Right hindlimb (tissue), 1 donor: Measurements from ENCODE around the gene TADA1.

Source experiments
- DNase-seq: peaks from one replicate; pipeline ENCODE4 v3.0.0-alpha.2; 2018

The TADA1 gene, protein sequence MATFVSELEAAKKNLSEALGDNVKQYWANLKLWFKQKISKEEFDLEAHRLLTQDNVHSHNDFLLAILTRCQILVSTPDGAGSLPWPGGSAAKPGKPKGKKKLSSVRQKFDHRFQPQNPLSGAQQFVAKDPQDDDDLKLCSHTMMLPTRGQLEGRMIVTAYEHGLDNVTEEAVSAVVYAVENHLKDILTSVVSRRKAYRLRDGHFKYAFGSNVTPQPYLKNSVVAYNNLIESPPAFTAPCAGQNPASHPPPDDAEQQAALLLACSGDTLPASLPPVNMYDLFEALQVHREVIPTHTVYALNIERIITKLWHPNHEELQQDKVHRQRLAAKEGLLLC

DNA sequence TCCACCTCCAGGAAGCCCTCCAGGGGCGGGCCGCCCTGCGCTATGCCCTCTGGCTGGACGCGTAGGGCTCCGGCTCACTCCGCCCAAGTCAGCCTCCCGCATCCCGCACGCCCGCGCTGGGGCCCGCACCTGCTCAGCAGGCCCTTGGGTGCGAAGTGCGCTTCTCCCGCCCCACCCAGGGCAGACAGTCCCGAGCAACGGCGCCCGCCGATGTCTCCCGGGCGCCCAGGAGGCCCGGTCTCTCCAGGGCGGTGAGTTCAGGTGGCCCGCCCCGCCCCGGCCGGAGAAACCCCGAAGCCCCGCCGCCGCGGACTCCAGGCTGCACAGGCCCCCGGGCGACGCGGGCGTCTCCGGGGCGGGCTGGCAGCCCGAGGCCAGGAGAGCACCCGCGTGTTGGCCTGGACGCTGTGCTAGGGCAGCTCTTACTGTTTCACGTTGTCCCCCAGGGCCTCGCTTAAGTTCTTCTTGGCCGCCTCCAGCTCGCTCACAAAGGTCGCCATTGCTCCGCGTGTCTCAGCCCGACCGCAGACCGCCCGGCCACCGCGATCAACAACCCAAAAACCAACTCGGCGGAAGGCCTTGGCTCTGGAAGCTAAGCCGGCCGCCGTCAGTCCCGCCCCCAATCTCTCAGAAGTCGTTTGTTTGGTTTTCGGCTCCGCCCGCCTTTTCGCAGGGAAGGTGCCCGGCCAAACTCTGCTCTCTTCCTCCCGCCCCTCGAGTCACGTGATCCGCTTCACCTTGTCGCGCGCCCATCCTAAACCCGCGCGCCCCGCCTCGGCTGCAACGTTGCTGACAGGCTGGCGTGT lies at the start of gene TADA1:
TADA1 (minus strand) TSS at position 531 of the 806 bp plus-strand sequence; CDS start at position 500, 31 bp downstream.
- peak; percentile 99 for DNase-seq

DNA sequence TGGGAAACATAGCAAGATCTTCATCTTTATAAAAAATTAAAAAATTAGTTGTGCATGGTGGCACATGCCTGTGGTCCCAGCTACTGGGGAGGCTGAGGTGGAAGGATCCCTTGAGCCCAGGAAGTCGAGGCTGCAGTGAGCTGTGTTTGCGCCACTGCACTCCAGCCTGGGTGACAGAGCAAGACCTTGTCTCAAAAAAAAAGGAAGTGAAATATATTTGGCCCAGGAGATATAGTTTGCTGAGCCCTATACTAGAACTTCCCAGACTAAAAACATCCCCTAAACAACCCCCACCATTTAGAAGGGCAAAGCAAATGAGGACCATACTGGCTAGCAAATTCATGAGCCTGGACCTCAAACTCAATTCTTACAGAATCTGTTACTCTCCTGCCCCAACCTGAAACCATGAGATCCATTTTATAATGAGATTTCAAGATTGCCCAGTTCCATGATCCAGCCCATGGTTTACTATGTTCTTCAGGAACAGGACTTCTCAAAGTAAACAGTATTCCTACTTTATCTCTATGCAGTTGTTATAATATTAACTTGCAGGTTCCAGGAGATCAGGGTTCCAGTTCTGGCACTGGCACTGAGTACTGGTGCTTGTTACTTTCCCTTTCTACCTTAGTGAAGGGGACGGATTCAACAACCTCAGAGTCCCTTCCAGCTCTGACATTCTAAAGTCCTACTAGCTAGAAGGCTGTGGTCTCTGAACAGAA lies 48.9 kb upstream of the TADA1 start:
- DNase-seq, result no peak

DNA sequence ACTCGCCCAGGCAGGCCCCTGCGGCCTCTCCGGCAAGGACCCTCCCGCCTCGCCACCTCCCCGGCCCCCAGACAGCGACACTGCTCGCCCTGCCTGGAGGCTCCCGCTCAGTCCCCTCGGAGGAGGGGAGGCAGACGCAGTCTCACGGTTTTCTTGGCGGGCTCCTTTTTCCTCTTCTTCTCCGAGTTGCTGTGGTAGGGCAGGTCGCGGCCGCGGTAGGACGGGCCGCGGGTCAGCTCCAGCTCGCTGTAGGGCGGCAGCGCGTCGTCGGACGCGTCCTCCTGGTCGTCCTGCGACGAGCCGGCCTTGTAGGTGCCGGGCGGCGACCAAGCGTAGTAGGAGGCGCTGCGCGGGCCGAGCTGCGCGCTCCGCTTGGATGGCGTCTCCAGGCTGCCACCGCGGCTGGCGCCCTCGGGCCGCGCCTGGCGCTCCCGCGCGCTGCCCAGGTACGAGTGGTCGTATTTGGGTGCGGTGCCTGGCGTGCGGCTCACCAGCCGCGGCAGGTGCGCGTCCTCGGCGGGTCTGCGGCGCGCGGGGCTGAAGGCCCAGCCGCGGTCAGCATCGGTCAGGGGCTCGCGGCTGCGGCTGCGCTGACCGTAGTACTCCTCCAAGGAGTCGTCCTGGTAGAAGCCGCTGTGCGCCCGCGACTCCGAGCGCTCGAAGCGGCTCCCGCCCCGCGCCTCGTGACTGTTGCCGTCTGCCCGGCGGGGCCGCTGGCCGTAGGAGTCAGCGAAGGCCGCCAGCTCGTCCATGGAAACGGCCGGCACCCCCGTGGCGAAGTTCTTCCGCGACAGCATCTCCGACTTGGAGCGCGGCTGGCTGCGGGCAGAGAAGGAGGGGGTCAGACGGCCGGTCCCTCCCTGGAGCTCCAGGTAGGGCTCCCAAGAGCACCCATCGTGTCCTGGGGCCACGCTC lies 44.8 kb upstream of the TADA1 start:
- DNase-seq, result peak; percentile 29

DNA sequence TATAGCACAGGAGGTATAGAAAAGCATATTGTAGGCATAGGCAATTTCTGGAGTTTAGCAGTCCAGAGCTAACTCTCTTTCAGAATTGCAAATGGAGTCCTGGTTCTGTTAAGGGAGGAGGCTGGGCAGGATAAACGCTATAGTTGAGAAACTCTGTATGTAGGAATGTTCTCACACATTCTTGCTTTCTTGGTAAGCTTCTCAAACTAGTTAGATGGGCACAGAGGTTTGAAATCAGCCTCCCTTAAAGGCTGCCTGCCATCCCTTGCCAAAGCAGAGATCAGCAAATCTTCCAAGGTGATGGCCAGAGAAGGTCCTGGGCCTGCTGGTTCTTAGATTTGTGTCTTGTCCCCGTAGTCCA lies 42.9 kb upstream of the TADA1 start:
- DNase-seq, result no peak

DNA sequence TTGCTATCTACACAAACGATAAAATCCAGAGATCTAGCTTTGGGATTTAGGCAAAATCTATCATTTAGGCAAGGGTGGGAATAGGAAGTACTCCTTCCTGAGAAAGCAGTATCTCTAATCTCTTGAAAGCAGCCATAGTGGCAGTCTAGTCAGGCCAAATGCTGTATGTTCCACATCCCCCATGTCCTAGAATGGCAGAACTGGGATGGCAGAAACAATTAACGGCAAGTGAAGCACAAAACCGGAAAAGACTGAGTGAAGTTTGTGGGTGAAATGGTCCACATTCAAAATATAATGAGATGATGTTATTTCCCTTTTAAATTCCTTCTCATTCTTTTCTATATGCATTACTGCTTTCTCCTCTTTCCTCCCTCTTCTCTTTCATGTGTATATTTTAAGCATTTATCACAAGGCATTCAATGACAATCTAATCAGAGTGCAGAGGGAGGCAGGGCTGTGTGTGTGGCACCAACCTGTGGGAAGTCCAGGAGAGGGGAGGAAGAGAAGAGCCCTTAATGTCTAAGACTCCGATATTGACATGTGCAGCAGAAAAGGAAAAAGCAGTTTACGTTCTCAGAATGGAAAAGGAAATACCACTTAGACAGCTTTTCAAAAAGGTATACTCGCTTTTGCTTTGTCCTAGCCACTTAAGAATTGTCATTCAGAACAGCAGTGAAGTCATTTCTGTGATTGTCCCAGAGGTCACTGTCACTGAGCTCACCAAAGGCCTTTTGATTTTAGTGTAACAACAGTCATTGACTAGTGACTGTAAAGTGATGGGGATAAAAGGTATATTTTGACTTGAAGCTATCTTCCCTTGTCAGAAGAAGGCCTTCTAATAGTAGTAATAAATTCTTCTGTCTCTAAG lies 42.3 kb upstream of the TADA1 start:
- DNase-seq, result no peak

DNA sequence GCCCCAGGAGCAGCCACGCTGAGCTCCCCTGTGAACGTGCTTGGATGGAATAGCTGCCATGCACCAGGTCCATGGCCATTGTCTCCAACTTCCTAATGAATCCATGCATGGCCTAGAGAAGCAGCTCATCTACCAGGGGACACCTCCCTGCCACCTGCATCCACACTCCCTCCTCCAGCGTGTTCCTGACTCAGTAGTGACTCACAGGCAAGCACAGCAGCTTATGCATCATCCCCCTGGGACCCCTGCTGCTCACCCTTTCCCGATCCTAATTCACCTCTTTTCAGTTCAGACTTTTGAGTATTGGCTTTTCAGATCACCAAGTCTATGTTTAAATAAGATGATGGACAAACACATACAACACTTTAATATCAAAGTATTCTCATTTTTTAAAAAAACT lies 39.9 kb upstream of the TADA1 start:
- no peak for DNase-seq

DNA sequence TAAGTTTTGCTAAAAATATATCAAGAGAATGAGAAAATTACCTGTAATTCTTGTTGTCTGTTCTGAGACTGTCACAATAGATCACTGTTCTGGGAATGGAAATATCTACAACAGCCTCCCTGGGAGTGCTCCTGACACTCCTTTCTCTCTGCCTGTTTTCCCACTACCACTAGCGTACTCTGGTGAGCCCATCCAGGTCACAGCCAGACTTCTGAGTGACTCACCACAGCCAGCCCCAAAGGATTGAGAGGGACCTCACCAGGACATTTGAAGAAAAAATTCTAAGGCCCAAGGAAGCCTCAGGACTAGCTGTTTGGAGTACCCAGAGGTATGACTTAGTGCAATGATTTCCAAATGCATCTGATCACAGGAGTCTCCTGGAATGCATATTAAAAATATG lies 39.0 kb upstream of the TADA1 start:
- DNase-seq, result no peak

DNA sequence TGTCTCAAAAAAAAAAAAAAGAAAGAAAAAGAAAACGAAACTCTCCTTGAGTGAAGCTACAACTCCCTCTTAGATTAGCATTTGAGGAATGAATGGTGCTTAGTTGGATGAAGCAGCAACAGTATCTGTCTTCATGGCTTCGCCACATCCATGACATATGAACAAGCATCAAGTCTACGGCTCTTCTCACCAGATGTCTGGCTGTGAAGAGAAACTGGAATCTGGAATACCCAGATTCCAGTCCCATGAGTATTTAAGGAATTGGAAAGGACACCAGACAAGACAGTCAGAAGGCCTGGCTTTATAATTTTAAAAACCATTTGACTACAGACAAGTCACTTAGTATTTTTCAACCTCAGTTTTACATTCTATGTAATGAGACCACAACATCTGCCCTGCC lies 38.0 kb upstream of the TADA1 start:
- no peak for DNase-seq

DNA sequence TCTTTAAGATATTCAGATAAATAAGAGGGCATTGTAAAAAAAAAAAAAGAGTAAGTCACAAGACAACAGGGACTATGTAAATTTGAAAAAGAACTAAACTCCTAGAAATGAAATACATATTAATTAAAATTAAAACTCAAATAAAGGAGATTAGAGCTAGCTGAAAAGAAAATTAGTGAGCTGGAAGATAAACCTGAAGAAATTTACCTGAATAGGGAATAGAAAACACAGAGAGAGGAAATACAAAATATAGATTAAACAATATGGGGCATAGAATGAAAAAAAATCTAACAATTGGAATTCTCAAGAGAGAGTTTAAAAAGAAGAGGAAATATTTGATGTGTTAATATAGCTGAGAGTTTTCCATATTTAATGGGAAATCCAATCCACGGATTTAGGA lies 35.6 kb upstream of the TADA1 start:
- no peak for DNase-seq

DNA sequence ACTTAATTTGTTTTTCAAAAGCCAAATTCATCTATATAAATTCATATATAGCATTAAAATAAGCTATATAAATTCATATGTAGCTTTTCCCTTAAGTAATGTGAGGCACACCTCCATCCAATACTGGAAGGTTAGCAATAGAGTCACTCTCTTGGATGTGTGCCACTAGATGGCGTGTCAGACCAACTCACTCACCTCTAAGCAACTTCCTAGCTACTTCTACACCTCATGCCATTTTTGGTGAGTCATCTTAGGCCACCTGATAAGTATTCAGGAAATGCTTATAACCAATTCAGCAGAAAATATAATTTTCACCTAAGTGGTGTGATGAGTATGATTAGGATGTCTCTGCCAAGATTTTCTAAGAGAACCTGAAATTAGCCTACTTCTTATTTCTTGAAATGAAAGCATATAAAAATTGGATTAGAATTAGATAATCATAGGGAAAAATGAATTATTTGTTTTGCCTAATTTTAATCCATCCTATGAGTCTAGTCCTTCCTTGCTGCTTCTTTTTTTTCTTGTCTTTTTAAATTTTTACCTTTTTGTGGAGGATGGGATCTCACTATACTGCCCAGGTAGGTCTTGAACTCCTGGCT lies 34.4 kb upstream of the TADA1 start:
- DNase-seq, result peak; percentile 51

DNA sequence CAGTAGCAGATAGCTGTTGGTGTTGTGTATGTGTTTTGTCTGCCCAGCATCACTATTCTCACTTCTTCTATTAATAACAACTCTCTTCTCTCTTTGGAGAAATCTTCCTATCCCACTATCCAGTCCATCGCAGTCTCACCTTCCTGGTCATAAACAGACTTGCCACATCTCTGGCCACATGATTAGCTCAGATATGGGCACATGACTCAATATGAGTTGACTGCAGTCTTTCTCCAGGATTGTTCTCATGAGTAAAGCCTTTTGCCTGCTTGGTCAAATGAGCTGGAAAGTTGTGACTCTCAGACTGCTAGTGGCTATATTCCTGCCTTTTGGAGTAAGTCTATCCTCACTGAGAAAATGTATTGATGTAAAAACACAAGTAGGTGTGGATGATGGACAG lies 32.9 kb upstream of the TADA1 start:
- no peak for DNase-seq

DNA sequence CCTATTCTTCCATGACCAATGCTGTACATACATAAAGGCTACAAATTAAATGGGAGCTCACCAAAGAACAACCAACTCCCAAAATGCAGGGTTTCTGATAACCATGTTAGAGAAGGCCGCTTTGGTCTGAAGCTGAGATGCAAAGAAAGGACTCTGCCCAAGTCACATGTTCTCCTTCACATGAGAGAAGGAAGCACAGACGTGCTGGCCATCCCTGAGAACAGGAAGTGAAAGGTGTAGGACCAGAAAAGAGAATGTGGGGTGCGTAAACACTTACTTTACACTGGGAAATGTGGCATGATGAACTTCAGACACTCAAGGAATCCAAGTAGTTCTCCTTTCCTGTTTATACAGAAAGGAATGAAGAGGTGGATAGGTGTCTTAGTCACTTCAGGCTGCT lies 31.7 kb upstream of the TADA1 start:
- no peak for DNase-seq

DNA sequence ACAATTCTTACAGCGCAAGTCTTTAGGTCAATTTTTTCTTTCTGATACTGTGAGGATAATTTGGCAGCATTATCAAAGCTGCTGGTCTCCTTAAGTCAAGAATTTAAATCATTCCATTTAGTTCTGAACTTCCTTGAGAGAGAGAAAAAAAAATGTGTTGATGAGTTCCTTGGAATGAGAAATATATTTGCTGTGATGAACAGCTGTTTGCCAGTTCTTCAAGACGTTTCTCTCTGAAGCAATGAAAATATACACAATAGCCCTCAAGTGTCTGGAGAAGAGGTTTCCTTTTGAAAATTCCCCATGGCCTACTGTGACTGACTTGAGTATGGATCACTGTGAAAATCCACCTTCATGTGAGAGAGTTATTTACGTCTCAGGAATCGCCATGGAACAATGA lies 31.0 kb upstream of the TADA1 start:
- no peak for DNase-seq

DNA sequence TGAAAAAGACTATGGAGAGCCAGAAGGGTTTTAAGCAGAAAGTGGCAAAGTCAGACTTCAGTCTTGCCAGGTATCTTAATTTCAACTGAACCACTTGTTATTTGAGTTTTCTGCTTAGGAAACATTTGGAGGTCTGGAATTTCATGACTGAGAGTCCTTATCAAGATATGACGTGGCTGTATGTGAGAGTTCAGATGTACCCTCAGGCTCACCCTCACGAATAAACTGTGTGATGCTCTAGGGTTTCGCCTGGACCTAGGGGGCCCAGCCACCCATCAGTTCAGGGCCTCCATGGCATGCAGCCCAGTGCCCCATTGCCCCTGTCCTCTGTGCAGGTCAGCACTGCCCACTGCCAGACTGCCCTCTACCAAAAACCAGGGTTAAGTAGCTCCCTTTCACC lies 30.6 kb upstream of the TADA1 start:
- DNase-seq, result no peak

DNA sequence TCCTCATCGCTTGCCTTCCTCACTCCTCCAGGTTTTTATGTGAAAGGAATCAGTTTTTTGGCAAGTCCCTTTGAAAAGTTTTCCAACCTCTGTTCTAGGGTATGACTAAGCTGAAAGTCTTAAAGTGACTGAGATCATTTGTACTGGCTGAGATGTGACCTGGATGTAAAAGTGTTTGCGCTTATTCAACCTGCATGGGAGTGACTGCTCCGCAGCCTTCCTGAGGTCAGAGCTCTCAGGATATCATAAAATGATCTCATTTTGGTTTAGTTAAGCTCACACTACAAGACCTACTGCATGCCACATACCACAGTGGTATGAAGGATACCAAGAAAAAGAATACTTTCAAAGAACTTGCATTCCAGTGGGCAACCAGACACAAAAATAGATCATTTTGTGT lies 29.8 kb upstream of the TADA1 start:
- DNase-seq, result no peak

DNA sequence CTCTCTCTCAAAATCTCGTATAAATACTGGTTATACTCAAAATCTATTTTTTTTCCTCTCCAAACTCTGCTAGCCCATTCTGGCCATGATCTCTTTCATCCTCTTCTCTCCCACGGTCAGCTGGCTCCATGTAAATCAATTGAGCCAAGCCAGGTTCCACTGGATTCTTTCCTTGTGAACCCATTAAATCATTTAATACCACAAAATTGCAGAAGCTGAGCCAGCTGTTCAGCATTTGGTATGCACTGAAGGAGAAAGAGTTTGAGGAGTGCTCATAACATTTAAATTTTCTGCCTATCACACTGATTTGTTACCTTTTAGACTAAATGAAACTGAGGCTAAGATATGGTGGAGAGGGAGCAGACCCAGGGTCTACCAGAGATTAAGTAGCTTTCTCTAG lies 29.1 kb upstream of the TADA1 start:
- peak; percentile 57 for DNase-seq

DNA sequence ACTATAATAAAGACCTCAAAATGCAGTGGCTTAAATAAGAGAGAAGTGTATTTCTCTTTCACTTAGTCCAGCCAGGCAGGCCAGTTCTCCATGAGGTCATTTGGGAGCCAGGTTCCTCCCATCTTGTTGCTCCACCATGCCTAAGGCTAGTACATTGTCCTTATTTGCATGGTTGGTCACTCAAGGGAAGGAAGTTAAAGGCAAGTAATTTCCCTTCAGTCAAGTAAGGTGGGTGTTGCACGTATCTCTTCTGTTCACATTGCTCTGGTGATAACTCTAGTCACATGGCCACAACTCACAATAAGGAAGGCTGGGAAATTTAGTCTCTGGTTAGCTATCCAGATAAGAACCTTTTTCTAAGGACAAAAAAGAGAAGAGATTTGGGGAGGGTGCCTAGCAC lies 27.2 kb upstream of the TADA1 start:
- no peak for DNase-seq

DNA sequence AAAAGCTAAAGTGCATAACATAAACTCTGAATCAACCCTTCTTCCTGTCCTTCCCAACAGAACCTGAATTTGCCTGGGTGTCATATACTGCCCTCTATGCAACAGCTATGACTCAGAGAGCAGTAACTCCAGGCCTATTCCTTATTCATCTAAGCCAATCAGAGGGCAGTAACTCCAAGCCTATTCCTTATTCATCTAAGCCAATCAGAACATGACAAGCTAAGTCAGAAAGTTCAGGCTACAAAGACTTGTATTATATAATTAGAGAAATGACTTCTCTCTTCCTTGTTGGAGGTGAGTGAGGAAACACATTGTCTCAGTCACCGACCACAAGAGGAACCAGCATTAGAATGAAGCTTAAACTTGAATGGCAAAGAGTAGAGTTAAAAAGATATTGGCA lies 26.2 kb upstream of the TADA1 start:
- DNase-seq, result no peak

DNA sequence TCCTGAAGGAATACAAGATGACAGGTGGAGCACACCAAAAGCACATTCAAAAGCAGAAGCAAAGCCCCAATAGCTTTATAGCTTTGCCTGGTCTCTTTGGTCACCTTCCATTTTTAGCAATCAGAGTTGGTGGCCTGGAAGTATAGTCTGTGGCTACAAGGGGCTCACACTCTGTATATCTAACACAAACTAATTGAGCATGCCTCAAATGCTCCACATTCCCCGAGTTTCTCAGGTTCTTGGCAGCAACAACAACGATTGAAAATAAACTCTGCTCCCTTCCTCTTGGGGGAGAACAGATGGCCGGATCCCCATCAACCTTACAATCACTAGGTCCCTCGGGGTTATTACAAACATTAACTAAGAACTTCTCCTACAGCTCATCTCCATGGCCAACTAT lies 24.9 kb upstream of the TADA1 start:
- no peak for DNase-seq

DNA sequence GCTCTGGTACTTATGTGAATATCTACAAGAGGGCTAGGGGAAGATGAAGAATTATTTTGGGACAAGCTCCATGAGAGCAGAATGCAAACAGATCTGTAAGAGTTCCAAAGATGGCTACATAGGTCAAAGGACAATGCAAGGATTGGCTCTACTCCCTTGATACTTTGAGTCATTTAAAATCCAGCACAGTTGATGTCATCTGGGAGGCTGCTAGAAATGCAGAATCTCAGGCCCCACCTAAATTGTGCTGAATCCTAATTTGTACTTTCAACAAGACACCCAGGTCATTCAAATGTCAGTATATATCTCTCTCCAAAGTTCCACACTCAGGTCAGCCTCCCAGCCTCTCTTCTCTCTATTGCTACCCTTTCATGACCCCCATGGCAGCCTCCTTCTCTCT lies 23.7 kb upstream of the TADA1 start:
- no peak for DNase-seq

DNA sequence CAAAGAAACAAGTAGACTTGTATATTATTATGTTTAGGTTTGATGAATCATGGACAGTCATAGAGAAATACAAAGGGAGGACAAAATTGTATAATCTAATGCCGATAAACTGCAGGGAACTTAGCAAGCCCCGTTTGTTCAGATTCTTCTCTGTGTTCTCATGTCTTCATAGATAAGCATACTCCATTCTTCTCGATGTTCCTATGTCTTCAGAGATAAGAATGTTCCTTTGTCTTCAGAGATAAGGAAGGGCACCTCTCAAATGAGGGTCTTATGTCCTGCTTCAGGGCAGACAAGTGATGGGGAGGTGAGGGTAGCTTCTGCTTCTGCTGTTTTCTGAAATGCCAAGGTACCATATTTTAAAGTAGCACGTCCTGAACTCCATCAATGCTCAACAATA lies 19.7 kb upstream of the TADA1 start:
- no peak for DNase-seq
